Middle frontal gyrus (tissue), 1 donor: ENCODE data around the gene NEU4.
"Not testable (repeated sequence)": the region's sequence is repeated elsewhere in the genome, so short reads cannot be mapped to it uniquely, and the experiment has no call there.

Experiments used
- DNase-seq: peaks from one replicate; pipeline ENCODE4 v3.0.0-alpha.2; 2015; ENCODE audit warnings: low spot score; ENCODE audit errors: extremely low spot score

Gene NEU4

DNA sequence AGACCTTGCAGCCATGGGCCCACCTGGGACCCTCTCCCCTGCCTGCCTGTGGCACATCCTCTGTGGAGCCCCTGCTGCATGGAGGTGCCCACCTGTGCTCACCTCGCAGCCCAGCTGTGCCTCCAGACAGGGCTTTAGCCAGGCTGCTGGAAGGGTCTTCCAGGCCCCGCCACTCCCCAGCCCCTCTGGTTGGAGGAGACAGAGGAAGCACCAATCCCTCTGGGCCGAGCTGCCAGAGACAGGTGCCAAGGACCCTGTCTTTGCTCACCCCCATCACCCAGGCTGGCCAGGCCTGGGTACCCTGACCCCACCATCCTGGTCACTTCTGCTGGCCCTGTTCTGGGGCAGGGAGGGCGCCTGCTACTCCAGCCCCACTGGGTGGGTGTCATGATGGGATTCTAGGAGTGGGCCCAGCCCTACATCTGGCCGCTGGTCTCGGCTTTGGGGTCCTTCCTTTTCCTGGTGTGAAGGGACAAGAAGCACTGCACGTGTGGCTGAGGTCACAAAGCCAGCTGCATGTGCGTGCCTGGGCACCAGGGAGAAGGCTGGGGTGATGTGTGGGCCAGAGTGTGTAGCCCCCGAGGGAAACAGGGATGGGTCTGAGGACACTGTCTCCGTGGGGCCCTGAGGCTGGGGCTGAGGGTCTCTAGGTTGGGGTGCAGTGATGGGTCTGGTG lies 9.3 kb upstream of the NEU4 start:
- DNase-seq: no peak

DNA sequence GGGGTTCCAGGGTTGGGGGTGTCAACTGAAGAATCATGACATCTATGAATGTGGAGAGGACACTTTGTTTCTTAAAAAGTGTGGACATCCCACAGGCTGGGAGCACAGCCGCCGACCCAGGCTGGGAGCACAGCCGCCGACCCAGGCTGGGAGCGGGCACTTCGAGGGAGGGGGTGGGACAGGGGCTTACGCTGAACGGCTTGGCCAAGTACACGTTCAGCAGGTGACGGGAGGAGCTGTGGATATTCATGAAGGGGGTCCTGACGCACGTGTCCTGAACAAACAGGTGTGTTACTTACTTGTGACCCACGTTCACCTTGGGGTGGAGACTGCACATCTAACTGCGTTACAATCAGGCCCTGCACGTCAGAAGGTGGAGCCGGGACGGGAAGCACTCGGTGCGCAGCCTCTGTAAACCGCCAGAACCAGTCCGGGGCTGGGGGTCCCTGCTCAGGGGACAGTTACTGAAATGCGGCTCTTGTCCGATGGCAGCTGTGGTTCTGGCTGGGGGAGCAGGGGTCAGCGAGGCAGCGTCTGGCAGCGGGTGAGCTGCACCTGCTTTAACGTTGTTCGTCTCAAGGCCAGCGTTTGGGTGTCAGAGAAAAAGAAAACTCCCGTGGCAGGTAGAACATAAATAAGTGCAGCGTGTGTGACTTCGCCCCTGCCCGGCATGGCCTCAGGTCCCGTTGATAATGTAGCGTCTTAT lies 8.6 kb upstream of the NEU4 start:
- not testable (repeated sequence) for DNase-seq

DNA sequence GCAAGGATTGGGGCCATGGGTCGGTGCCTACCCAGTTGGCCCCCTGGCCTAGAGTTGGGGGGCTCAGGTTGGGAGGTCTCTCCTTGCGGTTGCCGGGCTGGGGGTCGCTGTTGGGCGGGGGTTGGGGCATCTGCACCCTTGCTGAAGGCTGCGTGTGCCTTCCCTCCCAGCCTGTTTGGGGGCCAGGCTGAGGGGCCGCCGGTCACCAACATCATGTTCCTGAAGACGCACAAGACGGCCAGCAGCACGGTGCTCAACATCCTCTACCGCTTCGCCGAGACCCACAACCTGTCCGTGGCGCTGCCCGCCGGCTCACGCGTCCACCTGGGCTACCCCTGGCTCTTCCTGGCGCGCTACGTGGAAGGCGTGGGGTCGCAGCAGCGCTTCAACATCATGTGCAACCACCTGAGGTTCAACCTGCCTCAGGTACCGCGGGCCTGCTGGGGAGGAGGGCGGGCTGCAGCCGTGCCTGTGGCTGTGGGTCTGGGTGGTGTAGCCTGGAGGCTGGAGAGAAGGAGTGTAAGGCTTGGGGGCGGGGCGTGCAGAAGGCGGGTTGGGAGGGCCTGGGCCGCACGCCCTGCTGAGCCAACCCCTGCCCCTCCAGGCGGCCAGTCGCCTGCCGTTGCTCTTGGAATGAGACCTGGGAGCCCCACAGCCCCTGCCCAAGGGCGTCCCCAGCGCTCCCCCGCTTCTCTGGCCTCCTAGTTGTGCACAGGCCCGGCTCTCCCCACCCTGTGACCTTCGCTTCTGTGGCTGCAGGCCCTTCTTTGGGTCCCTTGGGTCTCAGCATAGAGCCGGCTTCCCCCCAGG lies 7.2 kb upstream of the NEU4 start:
- no peak for DNase-seq

DNA sequence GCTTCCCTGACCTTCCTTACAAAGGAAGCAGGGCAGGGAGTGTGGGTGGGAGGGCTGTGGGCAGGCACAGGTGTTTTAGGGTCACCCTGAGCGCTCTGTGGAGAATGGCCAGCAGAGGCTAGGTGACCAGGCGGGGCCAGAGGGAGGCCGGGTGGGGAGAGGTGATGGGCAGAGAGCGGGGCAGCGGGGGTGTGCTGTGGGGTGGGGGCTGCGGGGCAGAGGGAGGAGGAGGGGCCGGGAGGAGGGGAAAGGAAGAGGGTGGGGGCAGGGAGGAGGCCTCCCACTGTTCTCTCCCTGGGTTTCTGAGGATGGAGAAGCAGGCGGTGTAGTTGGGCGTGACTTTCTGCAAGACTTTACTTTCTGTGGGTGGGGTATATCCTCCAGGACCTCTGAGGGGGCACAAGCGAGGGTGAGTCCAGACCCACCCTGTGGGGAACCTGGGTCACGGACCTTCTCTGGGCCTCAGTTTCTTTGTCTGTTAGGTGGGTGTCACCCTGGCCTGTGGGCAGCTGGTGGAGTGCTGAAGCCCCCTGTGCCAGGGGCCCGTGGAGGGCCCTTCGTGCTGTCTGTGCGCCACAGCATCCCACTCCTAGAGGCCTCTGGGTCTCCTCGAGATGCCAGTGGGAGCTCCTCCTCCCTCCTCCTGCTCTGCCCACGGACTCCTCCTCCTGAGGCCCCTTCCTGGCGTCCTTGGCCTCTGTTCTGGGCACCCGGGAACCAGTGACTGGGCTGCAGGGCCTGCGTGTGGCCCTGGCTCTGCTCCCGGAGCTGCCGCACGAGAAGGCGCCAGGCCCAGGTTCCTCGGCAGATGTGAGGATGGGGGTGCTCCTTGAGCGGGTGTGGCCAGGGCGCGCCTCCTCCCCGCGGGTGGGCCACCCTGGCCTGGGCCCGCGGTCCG lies 6.3 kb upstream of the NEU4 start:
- DNase-seq: no peak

DNA sequence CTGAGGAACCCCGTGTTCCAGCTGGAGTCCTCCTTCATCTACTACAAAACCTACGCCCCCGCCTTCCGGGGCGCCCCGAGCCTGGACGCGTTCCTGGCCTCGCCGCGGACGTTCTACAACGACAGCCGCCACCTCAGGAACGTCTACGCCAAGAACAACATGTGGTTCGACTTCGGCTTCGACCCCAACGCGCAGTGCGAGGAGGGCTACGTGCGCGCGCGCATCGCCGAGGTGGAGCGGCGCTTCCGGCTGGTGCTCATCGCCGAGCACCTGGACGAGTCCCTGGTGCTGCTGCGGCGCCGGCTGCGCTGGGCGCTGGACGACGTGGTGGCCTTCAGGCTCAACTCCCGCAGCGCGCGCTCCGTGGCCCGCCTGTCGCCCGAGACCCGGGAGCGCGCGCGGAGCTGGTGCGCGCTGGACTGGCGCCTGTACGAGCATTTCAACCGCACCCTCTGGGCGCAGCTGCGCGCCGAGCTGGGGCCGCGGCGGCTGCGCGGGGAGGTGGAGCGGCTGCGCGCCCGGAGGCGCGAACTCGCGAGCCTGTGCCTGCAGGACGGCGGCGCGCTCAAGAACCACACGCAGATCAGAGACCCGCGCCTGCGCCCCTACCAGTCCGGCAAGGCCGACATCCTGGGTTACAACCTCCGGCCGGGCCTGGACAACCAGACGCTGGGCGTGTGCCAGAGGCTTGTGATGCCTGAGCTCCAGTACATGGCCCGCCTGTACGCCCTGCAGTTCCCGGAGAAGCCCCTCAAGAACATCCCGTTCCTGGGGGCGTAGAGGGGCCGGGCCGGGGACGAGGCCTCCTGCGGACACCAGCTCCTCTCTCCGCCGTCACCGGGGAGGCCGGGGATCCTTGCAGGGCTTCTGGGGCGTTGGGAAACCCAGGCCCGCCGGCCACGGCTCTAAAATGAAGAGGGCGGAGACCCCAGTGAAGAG lies 5.3 kb upstream of the NEU4 start:
- peak; percentile 60 for DNase-seq

DNA sequence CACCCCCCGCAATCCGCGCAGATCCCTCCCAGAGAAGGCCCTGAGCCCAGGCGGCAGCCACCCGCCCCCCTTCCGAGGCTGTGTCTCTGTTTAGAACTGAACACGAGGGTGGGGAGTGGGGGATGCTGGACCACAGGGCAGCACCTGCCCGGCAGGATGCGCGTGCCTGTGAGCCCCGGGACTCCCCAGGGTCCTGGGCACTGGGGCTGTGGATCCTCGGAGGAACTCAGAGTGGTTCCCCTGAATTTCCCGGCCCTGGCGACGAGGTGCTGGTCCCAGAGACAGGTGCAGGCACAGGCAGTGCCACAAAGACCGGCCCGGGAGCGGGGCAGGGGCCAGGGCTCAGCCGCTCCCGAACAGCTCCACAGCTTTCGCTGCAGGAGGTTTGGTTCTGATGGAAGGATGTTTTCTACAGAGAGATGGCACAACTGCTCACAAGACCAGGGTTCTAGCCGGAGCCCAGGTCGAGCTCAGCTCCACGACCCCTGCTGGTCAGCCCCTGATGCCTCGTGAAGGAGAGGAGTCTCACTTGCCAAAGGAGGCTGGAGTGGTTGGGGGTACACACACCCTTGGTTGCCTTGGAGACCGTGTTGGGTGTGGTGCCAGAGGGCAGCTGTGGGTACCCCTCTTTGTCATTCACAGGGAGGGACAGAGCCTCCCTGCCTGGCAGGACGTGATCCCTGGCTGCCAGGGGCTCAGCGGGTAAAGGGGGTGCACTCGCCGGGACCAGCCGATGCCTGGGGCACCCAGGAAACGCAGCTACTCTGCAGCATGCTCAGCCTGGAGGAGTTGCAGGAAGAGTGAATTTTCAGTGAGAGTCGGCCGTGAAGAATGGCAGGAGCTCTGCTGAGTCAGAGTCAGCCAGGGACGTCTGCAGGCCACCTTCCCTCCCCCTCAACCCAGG lies 4.4 kb upstream of the NEU4 start:
- DNase-seq: no peak

DNA sequence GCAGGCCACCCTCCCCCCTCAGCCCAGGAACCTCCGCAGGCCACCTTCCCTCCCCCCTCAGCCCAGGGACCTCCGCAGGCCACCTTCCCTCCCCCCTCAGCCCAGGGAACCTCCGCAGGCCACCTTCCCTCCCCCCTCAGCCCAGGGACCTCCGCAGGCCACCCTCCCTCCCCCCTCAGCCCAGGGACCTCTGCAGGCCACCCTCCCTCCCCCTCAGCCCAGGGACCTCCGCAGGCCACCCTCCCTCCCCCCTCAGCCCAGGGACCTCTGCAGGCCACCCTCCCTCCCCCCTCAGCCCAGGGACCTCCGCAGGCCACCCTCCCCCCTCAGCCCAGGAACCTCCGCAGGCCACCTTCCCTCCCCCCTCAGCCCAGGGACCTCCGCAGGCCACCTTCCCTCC lies 2.8 kb upstream of the NEU4 start:
- not testable (repeated sequence) for DNase-seq

DNA sequence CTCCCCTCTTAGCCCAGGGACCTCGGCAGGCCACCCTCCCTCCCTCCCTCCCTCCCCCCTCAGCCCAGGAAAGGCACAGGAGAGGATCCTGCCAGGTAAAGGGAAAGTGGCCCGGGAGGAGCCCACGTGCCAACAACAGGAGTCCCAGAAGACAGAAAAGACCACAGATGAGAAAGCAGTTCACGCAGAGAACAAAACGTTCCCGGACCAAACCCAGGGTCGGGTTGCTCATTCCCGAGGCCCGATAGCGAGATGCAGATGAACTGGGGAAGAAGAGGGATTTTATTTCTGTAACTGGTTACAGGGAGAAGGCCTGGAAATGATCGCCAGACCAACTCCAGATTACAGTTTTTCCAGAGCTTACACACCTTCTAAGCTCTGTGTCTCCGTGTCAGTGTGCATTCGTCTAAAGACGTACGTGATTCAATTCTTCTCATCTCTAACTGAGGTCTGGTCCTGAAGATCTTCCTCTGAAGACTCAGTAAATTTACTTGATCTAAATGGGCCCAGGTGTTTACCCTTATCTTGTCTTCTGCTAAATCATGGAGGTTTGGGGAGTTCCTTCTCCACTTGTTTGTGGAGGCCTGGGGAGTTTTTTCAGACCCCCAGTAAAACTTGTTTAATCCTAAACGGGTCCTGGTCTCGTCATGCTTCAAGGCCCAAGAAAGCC lies 807 bp upstream of the NEU4 start:
- DNase-seq: no peak

DNA sequence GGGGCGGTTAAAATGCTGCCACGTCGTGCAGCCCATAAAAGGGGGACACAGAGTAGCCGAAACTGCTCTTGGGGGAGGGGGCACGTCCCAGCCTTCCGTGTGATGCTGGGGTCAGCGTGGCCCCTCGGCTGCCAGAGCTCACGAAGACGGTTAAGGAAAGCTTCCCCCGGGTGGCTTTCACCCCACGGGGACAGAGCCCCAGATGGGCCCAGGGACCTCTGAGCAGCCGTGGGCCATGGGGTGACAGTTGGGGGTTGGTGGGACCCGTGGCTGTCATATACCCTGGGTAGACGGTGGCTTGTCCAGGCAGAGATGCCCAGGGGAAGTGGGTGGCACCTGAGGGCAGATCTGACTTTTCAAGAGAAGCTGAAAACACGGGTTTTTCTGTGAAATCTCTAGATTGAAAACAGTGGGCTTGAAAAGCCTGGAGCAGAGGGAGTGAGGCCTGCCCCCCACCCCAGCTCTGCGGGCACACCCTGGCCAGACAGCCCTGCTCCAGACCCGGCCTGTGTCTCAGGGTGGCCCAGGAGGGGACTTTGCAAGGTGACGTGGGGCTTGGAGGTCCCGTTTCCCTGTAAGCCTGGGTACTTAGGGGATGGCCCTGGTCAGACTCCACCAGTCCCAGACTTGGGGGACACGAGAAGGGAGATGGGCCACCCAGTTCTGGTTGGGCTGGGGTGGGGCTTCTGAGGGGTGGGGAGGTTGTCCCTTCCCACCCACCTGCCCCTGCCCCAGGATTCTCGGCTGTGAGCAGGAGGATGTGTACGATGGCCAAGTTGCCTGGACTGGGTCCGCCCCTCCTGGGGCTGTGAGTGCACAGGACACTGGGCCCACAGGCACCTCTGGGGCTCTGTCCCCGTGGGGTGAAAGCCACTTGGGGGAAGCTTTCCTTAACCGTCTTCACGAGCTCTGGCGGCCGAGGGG lies 652 bp downstream of the NEU4 start:
- DNase-seq: no peak

DNA sequence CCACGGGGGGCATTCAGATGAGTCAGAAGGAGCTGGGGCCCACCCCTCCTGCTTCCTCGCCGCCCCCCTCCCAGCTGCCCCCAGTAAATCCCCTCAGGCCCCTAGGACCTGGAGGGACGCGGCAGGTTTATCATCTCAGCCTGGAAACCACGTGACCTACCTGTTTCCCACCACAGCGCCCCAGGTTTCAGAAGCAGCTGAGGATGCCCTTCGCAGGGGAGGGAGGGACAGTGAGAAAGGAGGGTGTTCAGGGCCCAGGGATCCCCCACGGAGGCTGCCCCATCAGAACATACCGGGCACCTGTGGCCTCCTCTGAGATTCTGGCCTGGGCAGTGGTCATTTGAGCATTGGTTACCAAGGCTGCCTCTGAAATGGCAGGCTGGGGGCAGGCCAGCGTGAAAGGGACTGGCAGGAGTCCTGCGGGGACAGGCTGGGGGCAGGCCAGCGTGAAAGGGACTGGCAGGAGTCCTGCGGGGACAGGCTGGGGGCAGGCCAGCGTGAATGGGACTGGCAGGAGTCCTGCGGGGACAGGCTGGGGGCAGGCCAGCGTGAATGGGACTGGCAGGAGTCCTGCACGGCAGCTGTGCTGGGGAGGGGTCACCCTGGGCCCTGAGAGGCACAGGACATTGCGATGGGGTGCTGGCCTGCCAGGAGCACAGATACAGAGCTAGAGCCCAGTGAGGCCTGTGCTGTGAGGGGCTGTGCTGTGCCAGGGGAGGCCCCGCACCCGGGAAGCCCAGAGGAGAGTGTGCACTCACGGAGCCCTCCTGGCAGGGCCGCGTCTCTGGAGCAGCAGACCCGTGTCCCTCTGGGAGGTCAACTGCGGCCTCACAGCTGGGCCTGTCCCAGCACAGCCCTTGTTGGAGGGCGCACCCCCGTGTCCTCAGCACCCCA lies 1.6 kb downstream of the NEU4 start:
- no peak for DNase-seq

DNA sequence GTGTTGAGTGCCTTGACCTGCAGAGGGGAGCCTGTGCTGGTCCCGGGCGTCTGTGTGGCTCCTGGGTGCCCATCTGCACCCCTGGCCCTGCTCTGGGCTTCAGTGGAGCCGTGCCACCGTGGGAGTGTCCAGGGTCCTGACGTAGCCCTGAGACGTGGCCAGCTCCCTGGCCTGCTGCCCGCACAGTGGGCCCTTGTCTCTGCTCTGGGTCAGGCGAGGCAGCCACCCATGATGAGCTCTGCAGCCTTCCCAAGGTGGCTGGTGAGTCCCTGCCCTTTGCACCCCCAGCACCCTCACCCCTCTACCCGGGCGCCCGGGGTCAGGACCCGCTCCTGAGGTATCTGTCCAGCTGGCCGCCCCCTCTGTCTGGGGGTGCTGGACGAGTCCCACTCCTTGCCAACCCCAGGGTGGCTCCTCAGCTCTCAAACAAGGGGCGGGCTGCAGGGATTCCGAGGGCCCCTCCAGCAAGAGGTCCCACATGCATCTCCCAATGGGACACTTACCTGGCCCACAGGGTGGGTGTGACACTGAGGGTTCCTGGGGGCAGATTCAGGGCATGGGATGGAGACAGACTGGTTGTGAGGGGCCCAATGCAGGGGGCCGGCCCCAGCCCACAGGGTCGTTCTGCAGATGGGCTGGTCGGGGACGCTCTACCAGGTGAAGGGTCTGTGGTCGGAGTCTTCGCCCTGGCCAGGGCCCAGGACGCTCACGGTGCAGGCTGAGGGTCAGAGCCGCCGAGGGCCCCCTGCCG lies 2.4 kb downstream of the NEU4 start:
- no peak for DNase-seq

DNA sequence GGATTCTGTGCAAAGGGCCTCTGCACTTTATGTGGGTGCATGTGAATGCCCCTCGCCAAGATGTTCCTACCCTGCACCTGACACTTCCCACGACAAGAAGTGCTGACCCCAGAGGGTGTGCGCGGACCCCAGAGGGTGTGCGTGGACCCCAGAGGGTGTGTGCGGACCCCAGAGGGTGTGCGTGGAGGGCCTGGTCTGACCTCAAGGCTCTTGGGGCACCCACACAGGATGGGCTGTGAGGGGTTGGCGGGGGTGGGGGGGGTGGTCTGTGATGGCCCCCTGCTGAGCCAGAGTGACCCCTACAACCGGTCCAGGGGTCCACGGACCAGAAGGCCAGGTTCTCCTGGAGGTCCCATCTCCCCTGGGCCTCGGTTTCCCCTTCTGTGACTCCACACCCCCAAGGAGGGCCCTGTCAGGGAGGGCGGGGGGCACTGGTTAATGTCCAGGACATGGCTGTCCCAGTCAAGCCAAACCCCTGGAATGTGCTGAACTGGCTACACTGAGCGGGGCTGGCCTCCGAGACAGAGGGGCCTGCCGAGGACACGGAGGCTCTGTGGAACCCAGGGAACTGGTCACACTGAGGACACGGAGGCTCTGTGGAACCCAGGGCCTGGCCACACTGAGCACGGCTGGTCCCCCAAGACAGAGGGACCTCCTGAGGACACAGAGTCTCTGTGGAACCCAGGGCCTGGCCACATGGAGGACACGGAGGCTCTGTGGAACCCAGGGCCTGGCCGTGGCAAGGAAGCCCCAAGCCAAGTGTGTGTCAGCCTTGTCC lies 3.1 kb downstream of the NEU4 start:
- DNase-seq: no peak

DNA sequence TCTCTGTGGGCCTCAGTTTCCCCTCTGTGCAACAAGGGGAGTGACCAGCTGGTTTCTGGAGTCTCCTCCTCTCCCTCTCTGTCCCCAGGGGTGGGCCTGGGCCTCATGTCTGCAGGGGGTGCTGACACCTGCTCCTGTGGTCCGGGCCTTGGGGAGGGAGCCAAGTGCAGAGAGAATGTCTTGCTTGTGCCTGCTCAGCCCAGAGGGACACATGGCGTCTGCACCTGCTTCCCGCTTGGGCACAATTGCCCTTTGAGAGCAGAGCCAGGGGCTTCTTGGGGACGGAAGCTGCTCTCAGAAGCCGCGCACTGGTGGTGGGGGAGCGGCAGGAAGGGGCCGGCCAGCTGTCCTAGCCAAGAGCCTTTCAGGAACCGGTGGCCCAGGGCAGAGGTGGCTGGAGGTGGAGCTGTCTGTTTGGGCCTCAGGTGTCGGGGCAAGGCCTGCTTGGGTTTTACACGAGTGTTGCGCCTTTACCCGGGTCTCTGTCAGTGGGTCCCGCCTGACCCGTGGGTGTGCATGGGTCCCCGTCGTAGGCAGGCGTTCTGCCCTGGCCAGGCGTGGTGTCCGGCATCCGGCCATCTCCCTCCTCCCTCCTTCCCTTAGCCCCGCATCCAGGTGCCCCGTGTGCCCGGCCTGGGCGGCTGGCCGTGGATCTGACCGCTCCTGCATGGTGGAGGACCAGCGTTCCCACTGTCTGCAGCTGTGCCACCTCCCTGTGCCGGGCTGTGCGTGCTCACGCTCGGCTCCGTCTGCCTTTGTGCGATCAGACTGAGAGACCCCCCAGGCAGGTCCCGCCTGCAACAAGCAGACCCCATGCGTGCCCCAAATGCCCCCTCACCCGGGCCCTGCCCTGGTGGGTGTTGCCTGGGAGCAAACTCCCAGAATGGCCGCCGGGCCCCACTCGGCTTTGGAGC lies 4.0 kb downstream of the NEU4 start:
- DNase-seq: no peak
